GM12878 (cell line): ENCODE measurements around the gene KIF21B. TPM values are rescaled to one million over a fixed set of nuclear protein-coding genes. Genes with fewer than 3 reads are reported as not detected.

Experiments used
- ATAC-seq: fragments of 200-7000 bp; cut with Tn5 transposase; 3 replicates; pipeline ENCODE4 v1.9.1; 2020; ENCODE audit warnings: mild to moderate bottlenecking, moderate library complexity
- BruUV-seq: library from RNA; stranded (reverse); fragments of 400-500 nt; replicated peaks from 2 replicates; lab custom pipeline; 2021; lab: Mats Ljungman, UMichigan
- CTCF ChIA-PET: fragments of 300-600 bp; sonication (Branson Sonifier 250); formaldehyde crosslinking; extraction: SDS; loops from one replicate; lab custom pipeline; 2021; ENCODE audit warnings: inconsistent platforms; lab: Yijun Ruan, JAX
- POLR2A ChIA-PET: fragments of 350-600 bp; formaldehyde crosslinking; extraction: SDS; loops from one replicate; lab custom pipeline; 2021; ENCODE audit warnings: inconsistent platforms; lab: Charles Lee
- RAD21 ChIA-PET: fragments of 300-600 bp; sonication (Branson Sonifier 250); formaldehyde crosslinking; loops from one replicate; lab custom pipeline; 2023; ENCODE audit warnings: antibody characterized with exemption; ENCODE audit not compliant: unreplicated experiment; lab: Charles Lee
- SMC1A ChIA-PET: fragments of 300-600 bp; sonication (Branson Sonifier 250); formaldehyde crosslinking; loops from one replicate; lab custom pipeline; 2023; ENCODE audit not compliant: unreplicated experiment, uncharacterized antibody; lab: Charles Lee
- DNase-seq: peaks from one replicate; pipeline ENCODE4 v3.0.0-alpha.2; 2011; ENCODE audit warnings: low read depth, low spot score
- FAIRE-seq: peaks from 3 replicates; lab custom pipeline; 2011; peaks lifted over from hg19 to GRCh38; lab: Jason Lieb, UNC
- H2AFZ ChIP-seq: 2 replicates; pipeline ENCODE4 v1.6.0; 2011; ENCODE audit warnings: low read depth, low read length, control low read depth; ENCODE audit not compliant: control insufficient read depth
- H3K27ac ChIP-seq: 2 replicates; pipeline ENCODE4 v1.5.1; 2011; ENCODE audit warnings: control low read depth; ENCODE audit not compliant: control insufficient read depth, insufficient read depth
- H3K27me3 ChIP-seq, 2 experiments: replicated peaks in 1 of 2; 2 replicates each; pipeline versions ENCODE4 v1.6.0 to v1.6.1; 2011; ENCODE audit warnings: low read length in 1 of 2; ENCODE audit not compliant: control insufficient read depth in 2 of 2, insufficient read depth in 2 of 2
- H3K36me3 ChIP-seq, 2 experiments: 2 replicates each; pipeline ENCODE4 v1.5.1; 2011; ENCODE audit warnings: low read length in 1 of 2; ENCODE audit not compliant: control insufficient read depth in 2 of 2, insufficient read depth in 2 of 2
- H3K4me1 ChIP-seq: 2 replicates; pipeline ENCODE4 v1.6.1; 2011; ENCODE audit warnings: mild to moderate bottlenecking, low read length, moderate library complexity, mixed read lengths; ENCODE audit not compliant: control insufficient read depth, insufficient read depth
- H3K4me2 ChIP-seq: 2 replicates; pipeline ENCODE4 v1.6.0; 2011; ENCODE audit warnings: control low read depth; ENCODE audit not compliant: control insufficient read depth, insufficient read depth
- H3K4me3 ChIP-seq: fragments of 200-600 bp; sonication (generic); 2 replicates; pipeline ENCODE4 v1.5.1; 2016
- H3K79me2 ChIP-seq: 2 replicates; pipeline ENCODE4 v1.6.0; 2011; ENCODE audit warnings: low read length; ENCODE audit not compliant: control insufficient read depth, insufficient read depth
- H3K9ac ChIP-seq: 2 replicates; pipeline ENCODE4 v1.8.0; 2011; ENCODE audit warnings: low read length, control low read depth, mixed read lengths; ENCODE audit not compliant: control insufficient read depth, insufficient read depth
- H3K9me3 ChIP-seq: replicated peaks from 3 replicates; pipeline ENCODE4 v1.5.1; 2011; ENCODE audit warnings: mild to moderate bottlenecking, low read length; ENCODE audit not compliant: control insufficient read depth, insufficient read depth
- H4K20me1 ChIP-seq: 2 replicates; pipeline ENCODE4 v1.6.0; 2011; ENCODE audit not compliant: control insufficient read depth, insufficient read depth
- CBX3 ChIP-seq: fragments of 200-600 bp; sonication (generic); IDR thresholded peaks from 2 replicates; pipeline ENCODE4 v1.6.1; 2016; ENCODE audit warnings: low read depth, borderline replicate concordance
- ETV6 ChIP-seq, 2 experiments: fragments of 450-650 bp in 1 of 2; IDR thresholded peaks in 1 of 2; conservative IDR thresholded peaks in 1 of 2; 2 replicates each; pipeline ENCODE4 v1.6.1; 2014; ENCODE audit warnings: antibody characterized with exemption in 1 of 2, borderline replicate concordance in 1 of 2, low read depth in 1 of 2, mild to moderate bottlenecking in 1 of 2, moderate library complexity in 1 of 2
- IKZF2 ChIP-seq, 2 experiments: fragments of 450-650 bp; IDR thresholded peaks; 2 replicates each; pipeline ENCODE4 v1.6.1; 2017; ENCODE audit warnings: mild to moderate bottlenecking in 2 of 2, moderate library complexity in 2 of 2
- NR2C2 ChIP-seq: IDR thresholded peaks from 2 replicates; pipeline ENCODE4 v1.6.1; 2011; ENCODE audit warnings: borderline replicate concordance, low read depth; ENCODE audit not compliant: control insufficient read depth, insufficient read length
- NRF1 ChIP-seq: conservative IDR thresholded peaks from 2 replicates; pipeline ENCODE4 v1.6.1; 2011; ENCODE audit warnings: mild to moderate bottlenecking, low read depth, low read length, improper control_type of control experiment
- POLR2AphosphoS5 ChIP-seq: IDR thresholded peaks from 2 replicates; pipeline ENCODE4 v1.6.1; 2011; ENCODE audit warnings: mild to moderate bottlenecking, low read length, inconsistent platforms
- SP1 ChIP-seq: IDR thresholded peaks from one replicate; pipeline ENCODE4 v1.6.1; 2011; ENCODE audit warnings: low read depth, low read length
- STAT1 ChIP-seq: fragments of 450-650 bp; conservative IDR thresholded peaks from 2 replicates; pipeline ENCODE4 v1.6.1; 2014; ENCODE audit warnings: antibody characterized with exemption, mild to moderate bottlenecking
- TCF12 ChIP-seq: IDR thresholded peaks from 2 replicates; pipeline ENCODE4 v1.6.1; 2011; ENCODE audit warnings: low read depth, mild to moderate bottlenecking, low read length
- ZNF24 ChIP-seq: fragments of 450-650 bp; IDR thresholded peaks from 2 replicates; pipeline ENCODE4 v1.6.1; 2017; ENCODE audit warnings: antibody characterized with exemption, mild to moderate bottlenecking
- WGBS: methylation state at CpG from one replicate; pipeline ENCODE4 v1.1.6; 2016; ENCODE audit warnings: low lambda C conversion rate; ENCODE audit not compliant: insufficient replicate concordance, insufficient coverage; ENCODE audit errors: missing lambda C conversion rate; 5-methylcytosine and 5-hydroxymethylcytosine counted together
- in situ Hi-C: fragments of 300-500 bp; cut with MboI; formaldehyde crosslinking; loops from 9 replicates; pipeline ENCODE4 v1.14.3; 2018; ENCODE audit warnings: mixed read lengths
- intact Hi-C: fragments of 100-400 bp; cut with micrococcal nuclease; formaldehyde crosslinking; loops from one replicate; pipeline ENCODE4 v1.14.2; 2022; ENCODE audit not compliant: unreplicated experiment
- polyA plus RNA-seq, 11 experiments: library from polyadenylated mRNA; depleted of rRNA in 4 of 11; unstranded in 6 of 11; stranded (reverse) in 5 of 11; fragments of >200 nt; fragmentation: Nextera tagmentation in 4 of 11; fragmentation: Illumina TruSeq in 1 of 11; extraction: Ambion mirVana in 4 of 11; extraction: Trizol in 1 of 11; gene quantifications; 1 replicate in 1 of 11; 2 replicates in 10 of 11; pipeline versions ENCODE4 v1.2.1 to v1.2.3, GENCODE V29; 2011 to 2016; ENCODE audit warnings: inconsistent platforms in 2 of 11, missing spikeins in 2 of 11, low read depth in 1 of 11
- total RNA-seq, 4 experiments: library from RNA; depleted of rRNA in 3 of 4; stranded (reverse); fragments of >200 nt in 3 of 4; fragmentation: Illumina TruSeq in 1 of 4; extraction: Trizol in 1 of 4; gene quantifications; 2 replicates each; pipeline versions ENCODE4 v1.2.1 to v1.2.3, GENCODE V29; 2013 to 2021
- TF ChIP-seq, protein P1 (sequence below): IDR thresholded peaks from 2 replicates; pipeline ENCODE4 v1.6.1; 2012; ENCODE audit warnings: improper control_type of control experiment, low read depth, low read length; ENCODE audit not compliant: insufficient replicate concordance
- TF ChIP-seq, protein P2 (sequence below): IDR thresholded peaks from 2 replicates; pipeline ENCODE4 v1.6.1; 2011; ENCODE audit warnings: borderline replicate concordance, low read depth, mild to moderate bottlenecking, moderate library complexity, mixed read lengths, low read length; ENCODE audit not compliant: insufficient read depth; ENCODE audit errors: extremely low read length
- TF ChIP-seq, protein P3 (sequence below): IDR thresholded peaks from 2 replicates; pipeline ENCODE4 v1.6.1; 2012; ENCODE audit warnings: low read depth, low read length, improper control_type of control experiment
- TF ChIP-seq, protein P4 (sequence below): fragments of 150-350 bp; IDR thresholded peaks from 2 replicates; pipeline ENCODE4 v1.6.1; 2014; ENCODE audit warnings: mild to moderate bottlenecking, low read depth, low read length

Gene KIF21B
- total and polyA plus RNA-seq, 10 of the 15 experiments (the other 5 are each of a cell fraction or from before 2014, with no cell fraction given) = 2.3 to 47.7 (median 12.6) TPM

DNA sequence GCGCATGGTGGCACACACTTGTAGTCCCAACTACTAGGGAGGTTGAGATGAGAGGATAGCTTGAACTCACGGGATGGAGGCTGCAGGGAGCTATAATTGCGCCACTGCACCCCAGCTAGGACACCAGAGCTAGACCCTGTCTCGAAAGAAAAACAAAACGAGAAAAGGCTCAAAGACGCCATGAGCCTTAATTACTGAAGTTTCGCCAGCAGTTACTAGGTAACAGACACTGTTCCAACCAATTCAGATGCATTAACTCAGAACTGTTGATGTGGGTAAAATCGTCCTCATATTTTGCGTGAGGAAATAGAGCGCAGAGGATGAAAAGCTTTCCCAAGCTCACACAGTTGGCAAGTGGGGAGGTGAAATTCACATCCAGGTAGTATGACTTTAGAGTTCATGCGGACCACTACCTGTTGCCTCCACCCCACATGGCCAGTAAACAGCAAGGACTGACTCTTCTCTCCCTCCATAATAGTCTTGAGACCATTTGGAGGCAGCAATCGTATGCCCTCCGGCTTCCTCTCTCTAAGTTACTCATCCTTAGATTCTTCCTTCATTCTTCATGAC is 88.8 kb downstream of the KIF21B start (continued):
- TF ChIP-seq, protein P1, sequence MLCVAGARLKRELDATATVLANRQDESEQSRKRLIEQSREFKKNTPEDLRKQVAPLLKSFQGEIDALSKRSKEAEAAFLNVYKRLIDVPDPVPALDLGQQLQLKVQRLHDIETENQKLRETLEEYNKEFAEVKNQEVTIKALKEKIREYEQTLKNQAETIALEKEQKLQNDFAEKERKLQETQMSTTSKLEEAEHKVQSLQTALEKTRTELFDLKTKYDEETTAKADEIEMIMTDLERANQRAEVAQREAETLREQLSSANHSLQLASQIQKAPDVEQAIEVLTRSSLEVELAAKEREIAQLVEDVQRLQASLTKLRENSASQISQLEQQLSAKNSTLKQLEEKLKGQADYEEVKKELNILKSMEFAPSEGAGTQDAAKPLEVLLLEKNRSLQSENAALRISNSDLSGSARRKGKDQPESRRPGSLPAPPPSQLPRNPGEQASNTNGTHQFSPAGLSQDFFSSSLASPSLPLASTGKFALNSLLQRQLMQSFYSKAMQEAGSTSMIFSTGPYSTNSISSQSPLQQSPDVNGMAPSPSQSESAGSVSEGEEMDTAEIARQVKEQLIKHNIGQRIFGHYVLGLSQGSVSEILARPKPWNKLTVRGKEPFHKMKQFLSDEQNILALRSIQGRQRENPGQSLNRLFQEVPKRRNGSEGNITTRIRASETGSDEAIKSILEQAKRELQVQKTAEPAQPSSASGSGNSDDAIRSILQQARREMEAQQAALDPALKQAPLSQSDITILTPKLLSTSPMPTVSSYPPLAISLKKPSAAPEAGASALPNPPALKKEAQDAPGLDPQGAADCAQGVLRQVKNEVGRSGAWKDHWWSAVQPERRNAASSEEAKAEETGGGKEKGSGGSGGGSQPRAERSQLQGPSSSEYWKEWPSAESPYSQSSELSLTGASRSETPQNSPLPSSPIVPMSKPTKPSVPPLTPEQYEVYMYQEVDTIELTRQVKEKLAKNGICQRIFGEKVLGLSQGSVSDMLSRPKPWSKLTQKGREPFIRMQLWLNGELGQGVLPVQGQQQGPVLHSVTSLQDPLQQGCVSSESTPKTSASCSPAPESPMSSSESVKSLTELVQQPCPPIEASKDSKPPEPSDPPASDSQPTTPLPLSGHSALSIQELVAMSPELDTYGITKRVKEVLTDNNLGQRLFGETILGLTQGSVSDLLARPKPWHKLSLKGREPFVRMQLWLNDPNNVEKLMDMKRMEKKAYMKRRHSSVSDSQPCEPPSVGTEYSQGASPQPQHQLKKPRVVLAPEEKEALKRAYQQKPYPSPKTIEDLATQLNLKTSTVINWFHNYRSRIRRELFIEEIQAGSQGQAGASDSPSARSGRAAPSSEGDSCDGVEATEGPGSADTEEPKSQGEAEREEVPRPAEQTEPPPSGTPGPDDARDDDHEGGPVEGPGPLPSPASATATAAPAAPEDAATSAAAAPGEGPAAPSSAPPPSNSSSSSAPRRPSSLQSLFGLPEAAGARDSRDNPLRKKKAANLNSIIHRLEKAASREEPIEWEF = no peak
- TF ChIP-seq TCF12 = no peak
- TF ChIP-seq ZNF24 = no peak

DNA sequence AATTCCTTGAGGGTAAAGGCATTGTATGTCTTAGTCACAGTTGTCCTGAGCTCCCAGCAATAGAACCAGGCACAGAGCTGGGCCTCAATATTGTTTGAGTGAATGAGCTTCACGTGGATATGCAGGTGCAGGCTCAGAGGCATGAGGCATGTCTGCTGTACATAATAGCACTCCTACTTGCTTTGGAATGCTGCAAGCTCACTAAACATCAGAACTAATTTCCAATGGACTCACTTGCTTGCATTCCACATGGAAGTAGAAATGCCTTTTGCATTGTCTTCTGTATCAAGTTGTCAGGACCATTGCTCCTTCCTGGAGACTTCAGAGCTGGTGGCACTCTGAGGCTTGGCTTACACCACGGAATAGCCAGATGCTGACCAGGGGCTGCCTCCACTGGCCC is 91.7 kb downstream of the KIF21B start:
- 20% methylated on average over 2 of the region's 2 CpGs for WGBS
- Histone ChIP-seq H3K9me3 (peaks cover 6% of the 10 kb centered on the region; the same call in 1 of the 3 replicates), H3K36me3 (no peaks in the 10 kb centered on the region), H3K79me2 (no peaks in the 10 kb centered on the region), H3K4me1 (no peaks in the 10 kb centered on the region), H3K4me3 (no peak overlapping the region), H3K4me2 (no peak overlapping the region), H3K9ac (no peak overlapping the region), H3K27ac (no peak overlapping the region), H2AFZ (no peak overlapping the region), H3K27me3 (0 out of 4 replicates have a peak, but pooled peaks cover 0 to 3% of the 10 kb centered on the region in 2 experiments), H4K20me1 (no peaks in the 10 kb centered on the region)
- intact Hi-C loops (no loop called here), in situ Hi-C loops (loop anchor here (5.0 kb wide), 1 partner anchor 36 kb away; no protein-coding TSS in a partner anchor)
- no peak for FAIRE-seq
- no TSS peak for BruUV-seq
- no peak for ATAC-seq
- SMC1A ChIA-PET = interaction anchor here (1.4 kb wide), 1 partner anchor 40 kb away, joined by 5 read pairs; no protein-coding TSS in a partner anchor
- RAD21 ChIA-PET = no interaction called here
- DNase-seq = no peak
- CTCF ChIA-PET = no interaction called here
- POLR2A ChIA-PET = no interaction called here
- TF ChIP-seq NRF1 (no peak), STAT1 (no peak), CBX3 (no peak), SP1 (no peak), POLR2AphosphoS5 (no peak), IKZF2 (IDR thresholded peaks at IDR 0.05) (no peak), ETV6 (conservative IDR thresholded peaks at IDR 0.05 in 1 of 2, IDR thresholded peaks at IDR 0.05 in 1 of 2; ENCODE audit: borderline replicate concordance in 1 of 2, low read depth in 1 of 2) (no peak), NR2C2 (no peak)
- TF ChIP-seq, protein P2, sequence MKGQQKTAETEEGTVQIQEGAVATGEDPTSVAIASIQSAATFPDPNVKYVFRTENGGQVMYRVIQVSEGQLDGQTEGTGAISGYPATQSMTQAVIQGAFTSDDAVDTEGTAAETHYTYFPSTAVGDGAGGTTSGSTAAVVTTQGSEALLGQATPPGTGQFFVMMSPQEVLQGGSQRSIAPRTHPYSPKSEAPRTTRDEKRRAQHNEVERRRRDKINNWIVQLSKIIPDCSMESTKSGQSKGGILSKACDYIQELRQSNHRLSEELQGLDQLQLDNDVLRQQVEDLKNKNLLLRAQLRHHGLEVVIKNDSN = no peak
- TF ChIP-seq, protein P3, sequence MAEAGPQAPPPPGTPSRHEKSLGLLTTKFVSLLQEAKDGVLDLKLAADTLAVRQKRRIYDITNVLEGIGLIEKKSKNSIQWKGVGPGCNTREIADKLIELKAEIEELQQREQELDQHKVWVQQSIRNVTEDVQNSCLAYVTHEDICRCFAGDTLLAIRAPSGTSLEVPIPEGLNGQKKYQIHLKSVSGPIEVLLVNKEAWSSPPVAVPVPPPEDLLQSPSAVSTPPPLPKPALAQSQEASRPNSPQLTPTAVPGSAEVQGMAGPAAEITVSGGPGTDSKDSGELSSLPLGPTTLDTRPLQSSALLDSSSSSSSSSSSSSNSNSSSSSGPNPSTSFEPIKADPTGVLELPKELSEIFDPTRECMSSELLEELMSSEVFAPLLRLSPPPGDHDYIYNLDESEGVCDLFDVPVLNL = no peak
- TF ChIP-seq, protein P4, sequence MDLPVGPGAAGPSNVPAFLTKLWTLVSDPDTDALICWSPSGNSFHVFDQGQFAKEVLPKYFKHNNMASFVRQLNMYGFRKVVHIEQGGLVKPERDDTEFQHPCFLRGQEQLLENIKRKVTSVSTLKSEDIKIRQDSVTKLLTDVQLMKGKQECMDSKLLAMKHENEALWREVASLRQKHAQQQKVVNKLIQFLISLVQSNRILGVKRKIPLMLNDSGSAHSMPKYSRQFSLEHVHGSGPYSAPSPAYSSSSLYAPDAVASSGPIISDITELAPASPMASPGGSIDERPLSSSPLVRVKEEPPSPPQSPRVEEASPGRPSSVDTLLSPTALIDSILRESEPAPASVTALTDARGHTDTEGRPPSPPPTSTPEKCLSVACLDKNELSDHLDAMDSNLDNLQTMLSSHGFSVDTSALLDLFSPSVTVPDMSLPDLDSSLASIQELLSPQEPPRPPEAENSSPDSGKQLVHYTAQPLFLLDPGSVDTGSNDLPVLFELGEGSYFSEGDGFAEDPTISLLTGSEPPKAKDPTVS = no peak
